Measurements from ENCODE around the gene FYN.
"Not testable (repeated sequence)": the region's sequence is repeated elsewhere in the genome, so short reads cannot be mapped to it uniquely, and the experiment has no call there.

FYN gene

GRCh38 chr6:111680811-111681609 is 192.2 kb downstream of the FYN start:
- DNase-seq (ENCODE audit: low read depth), result not testable (repeated sequence)

GRCh38 chr6:111680015-111680712 is 193.1 kb downstream of the FYN start:
- no peak for DNase-seq (ENCODE audit: low read depth)

- DNase-seq (ENCODE audit: low read depth), result no peak
These were observed 194.0 kb downstream of the FYN start for GRCh38 chr6:111679126-111679858.

GRCh38 chr6:111677249-111677990 is 195.8 kb downstream of the FYN start:
- no peak for DNase-seq (ENCODE audit: low read depth)

GRCh38 chr6:111676383-111676782 is 196.9 kb downstream of the FYN start:
- DNase-seq (ENCODE audit: low read depth), result no peak

GRCh38 chr6:111674883-111675282 is 198.4 kb downstream of the FYN start:
- DNase-seq (ENCODE audit: low read depth), result no peak

GRCh38 chr6:111674413-111674812 is 198.8 kb downstream of the FYN start:
- DNase-seq (ENCODE audit: low read depth), result no peak

GRCh38 chr6:111673937-111674336 is 199.3 kb downstream of the FYN start:
- DNase-seq (ENCODE audit: low read depth), result no peak

- DNase-seq (ENCODE audit: low read depth), result no peak
These were observed 199.7 kb downstream of the FYN start for GRCh38 chr6:111673532-111673931.

GRCh38 chr6:111672761-111673450 is 200.3 kb downstream of the FYN start:
- no peak for DNase-seq (ENCODE audit: low read depth)

GRCh38 chr6:111669326-111669725 is 203.9 kb downstream of the FYN start:
- no peak for DNase-seq (ENCODE audit: low read depth)

GRCh38 chr6:111668410-111668809 is 204.8 kb downstream of the FYN start:
- no peak for DNase-seq (ENCODE audit: low read depth)

GRCh38 chr6:111667931-111668330 is 205.3 kb downstream of the FYN start:
- DNase-seq (ENCODE audit: low read depth), result no peak

- no peak for DNase-seq (ENCODE audit: low read depth)
These were observed 206.4 kb downstream of the FYN start for GRCh38 chr6:111666847-111667246.

GRCh38 chr6:111664565-111665030 is 208.7 kb downstream of the FYN start:
- DNase-seq (ENCODE audit: low read depth), result no peak

- DNase-seq (ENCODE audit: low read depth), result no peak
These were observed 209.3 kb downstream of the FYN start for GRCh38 chr6:111663692-111664564.

- no peak for DNase-seq (ENCODE audit: low read depth)
These were observed 210.3 kb downstream of the FYN start for GRCh38 chr6:111662794-111663593.

GRCh38 chr6:111662072-111662793 is 211.0 kb downstream of the FYN start:
- no peak for DNase-seq (ENCODE audit: low read depth)

GRCh38 chr6:111661541-111662061 is 211.7 kb downstream of the FYN start:
- no peak for DNase-seq (ENCODE audit: low read depth)
